NK-92 (cell line): Measurements from ENCODE around the gene NKX2-1.
"Not testable (repeated sequence)": the region's sequence is repeated elsewhere in the genome, so short reads cannot be mapped to it uniquely, and the experiment has no call there.

ENCODE experiments used
- DNase-seq: peaks from one replicate; lab custom pipeline; 2025; ENCODE audit not compliant: unreplicated experiment; lab: John Stamatoyannopoulos, UW

The NKX2-1 gene

GRCh38 chr14:36519431-36520321, at the start of gene NKX2-1:
NKX2-1 (minus strand) TSS chr14:36520232; CDS start chr14:36520129, 103 bp downstream.
- no peak for DNase-seq

- no peak for DNase-seq
These were observed 36.9 kb upstream of the NKX2-1 start for GRCh38 chr14:36556811-36557433.

- no peak for DNase-seq
These were observed 36.1 kb upstream of the NKX2-1 start for GRCh38 chr14:36555998-36556743.

GRCh38 chr14:36553656-36554260, 33.7 kb upstream of the NKX2-1 start:
- no peak for DNase-seq

- no peak for DNase-seq
These were observed 30.9 kb upstream of the NKX2-1 start for GRCh38 chr14:36550899-36551298.

GRCh38 chr14:36544280-36544679, 24.2 kb upstream of the NKX2-1 start:
- DNase-seq, result not testable (repeated sequence)

- DNase-seq, result no peak
These were observed 18.0 kb upstream of the NKX2-1 start for GRCh38 chr14:36538051-36538450.

GRCh38 chr14:36529062-36529461, 9.0 kb upstream of the NKX2-1 start:
- no peak for DNase-seq

- no peak for DNase-seq
These were observed 5.7 kb upstream of the NKX2-1 start for GRCh38 chr14:36525746-36526099.

- DNase-seq, result no peak
These were observed 5.1 kb upstream of the NKX2-1 start for GRCh38 chr14:36524874-36525745.

- no peak for DNase-seq
These were observed 4.3 kb upstream of the NKX2-1 start for GRCh38 chr14:36524220-36524837.

GRCh38 chr14:36522972-36523715, 3.1 kb upstream of the NKX2-1 start:
- DNase-seq, result no peak

- no peak for DNase-seq
These were observed 2.4 kb upstream of the NKX2-1 start for GRCh38 chr14:36522347-36522971.

GRCh38 chr14:36521598-36522345, 1.7 kb upstream of the NKX2-1 start:
- no peak for DNase-seq

GRCh38 chr14:36520601-36521525, 831 bp upstream of the NKX2-1 start:
- DNase-seq, result no peak

- DNase-seq, result no peak
These were observed 1.2 kb downstream of the NKX2-1 start for GRCh38 chr14:36518586-36519430.
